ENCODE data around the gene WDR47. TPM values are rescaled to one million over a fixed set of nuclear protein-coding genes. Genes with fewer than 3 reads are reported as not detected.

Gene WDR47
- polyA plus RNA-seq, 1 donor from 2014 or later, result 65.7 TPM

- Histone ChIP-seq H3F3A (ENCODE audit: insufficient read depth, low read length, poor library complexity, severe bottlenecking) (no peaks in the 10 kb centered on the region), H2AFZ (ENCODE audit: low read depth, low read length) (no peak overlapping the region), H3K36me3 (ENCODE audit: insufficient read depth, low read length) (peaks cover 3% of the 10 kb centered on the region), H3K4me3 (ENCODE audit: low read length) (no peak overlapping the region), H3K9me2 (ENCODE audit: insufficient read depth, low read length) (no peaks in the 10 kb centered on the region), H3K9ac (ENCODE audit: low read length) (no peak overlapping the region), H3K27me3 (ENCODE audit: insufficient read depth, low read depth, low read length) (no peaks in the 10 kb centered on the region), H3K79me2 (replicated peaks; ENCODE audit: insufficient read depth, low read length) (peaks cover 56% of the 10 kb centered on the region), H4K20me1 (ENCODE audit: insufficient read depth) (no peaks in the 10 kb centered on the region), H3K9me3 (ENCODE audit: low read length) (no peaks in the 10 kb centered on the region), H3K4me2 (ENCODE audit: low read length) (no peak overlapping the region), H3K27ac (ENCODE audit: low read length) (no peak overlapping the region)
- TF ChIP-seq MXI1 (conservative IDR thresholded peaks at IDR 0.05; ENCODE audit: poor library complexity, severe bottlenecking) (no peak), RAD21 (conservative IDR thresholded peaks at IDR 0.05) (no peak), TAF1 (IDR thresholded peaks at IDR 0.05; ENCODE audit: low read depth) (no peak), EP300 (conservative IDR thresholded peaks at IDR 0.05; ENCODE audit: poor library complexity, severe bottlenecking) (no peak), SMC3 (conservative IDR thresholded peaks at IDR 0.05; ENCODE audit: poor library complexity) (no peak), EZH2 (IDR thresholded peaks at IDR 0.05; ENCODE audit: borderline replicate concordance, insufficient read depth, low read length, poor library complexity, severe bottlenecking) (no peak), POLR2AphosphoS5 (IDR thresholded peaks at IDR 0.05) (no peak)
- TF ChIP-seq, protein P1, sequence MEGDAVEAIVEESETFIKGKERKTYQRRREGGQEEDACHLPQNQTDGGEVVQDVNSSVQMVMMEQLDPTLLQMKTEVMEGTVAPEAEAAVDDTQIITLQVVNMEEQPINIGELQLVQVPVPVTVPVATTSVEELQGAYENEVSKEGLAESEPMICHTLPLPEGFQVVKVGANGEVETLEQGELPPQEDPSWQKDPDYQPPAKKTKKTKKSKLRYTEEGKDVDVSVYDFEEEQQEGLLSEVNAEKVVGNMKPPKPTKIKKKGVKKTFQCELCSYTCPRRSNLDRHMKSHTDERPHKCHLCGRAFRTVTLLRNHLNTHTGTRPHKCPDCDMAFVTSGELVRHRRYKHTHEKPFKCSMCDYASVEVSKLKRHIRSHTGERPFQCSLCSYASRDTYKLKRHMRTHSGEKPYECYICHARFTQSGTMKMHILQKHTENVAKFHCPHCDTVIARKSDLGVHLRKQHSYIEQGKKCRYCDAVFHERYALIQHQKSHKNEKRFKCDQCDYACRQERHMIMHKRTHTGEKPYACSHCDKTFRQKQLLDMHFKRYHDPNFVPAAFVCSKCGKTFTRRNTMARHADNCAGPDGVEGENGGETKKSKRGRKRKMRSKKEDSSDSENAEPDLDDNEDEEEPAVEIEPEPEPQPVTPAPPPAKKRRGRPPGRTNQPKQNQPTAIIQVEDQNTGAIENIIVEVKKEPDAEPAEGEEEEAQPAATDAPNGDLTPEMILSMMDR (IDR thresholded peaks at IDR 0.05; ENCODE audit: poor library complexity, severe bottlenecking), result no peak
- TF ChIP-seq, protein P2, sequence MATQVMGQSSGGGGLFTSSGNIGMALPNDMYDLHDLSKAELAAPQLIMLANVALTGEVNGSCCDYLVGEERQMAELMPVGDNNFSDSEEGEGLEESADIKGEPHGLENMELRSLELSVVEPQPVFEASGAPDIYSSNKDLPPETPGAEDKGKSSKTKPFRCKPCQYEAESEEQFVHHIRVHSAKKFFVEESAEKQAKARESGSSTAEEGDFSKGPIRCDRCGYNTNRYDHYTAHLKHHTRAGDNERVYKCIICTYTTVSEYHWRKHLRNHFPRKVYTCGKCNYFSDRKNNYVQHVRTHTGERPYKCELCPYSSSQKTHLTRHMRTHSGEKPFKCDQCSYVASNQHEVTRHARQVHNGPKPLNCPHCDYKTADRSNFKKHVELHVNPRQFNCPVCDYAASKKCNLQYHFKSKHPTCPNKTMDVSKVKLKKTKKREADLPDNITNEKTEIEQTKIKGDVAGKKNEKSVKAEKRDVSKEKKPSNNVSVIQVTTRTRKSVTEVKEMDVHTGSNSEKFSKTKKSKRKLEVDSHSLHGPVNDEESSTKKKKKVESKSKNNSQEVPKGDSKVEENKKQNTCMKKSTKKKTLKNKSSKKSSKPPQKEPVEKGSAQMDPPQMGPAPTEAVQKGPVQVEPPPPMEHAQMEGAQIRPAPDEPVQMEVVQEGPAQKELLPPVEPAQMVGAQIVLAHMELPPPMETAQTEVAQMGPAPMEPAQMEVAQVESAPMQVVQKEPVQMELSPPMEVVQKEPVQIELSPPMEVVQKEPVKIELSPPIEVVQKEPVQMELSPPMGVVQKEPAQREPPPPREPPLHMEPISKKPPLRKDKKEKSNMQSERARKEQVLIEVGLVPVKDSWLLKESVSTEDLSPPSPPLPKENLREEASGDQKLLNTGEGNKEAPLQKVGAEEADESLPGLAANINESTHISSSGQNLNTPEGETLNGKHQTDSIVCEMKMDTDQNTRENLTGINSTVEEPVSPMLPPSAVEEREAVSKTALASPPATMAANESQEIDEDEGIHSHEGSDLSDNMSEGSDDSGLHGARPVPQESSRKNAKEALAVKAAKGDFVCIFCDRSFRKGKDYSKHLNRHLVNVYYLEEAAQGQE (IDR thresholded peaks at IDR 0.05; ENCODE audit: borderline replicate concordance), result no peak
These were observed 16.2 kb downstream of the WDR47 start for GRCh38 chr1:109025694-109026093.

GRCh38 chr1:109024646-109025045, 17.3 kb downstream of the WDR47 start:
- H4K20me1 ChIP-seq (ENCODE audit: insufficient read depth), result no peaks in the 10 kb centered on the region
- no peak overlapping the region for H3K4me2 ChIP-seq (ENCODE audit: low read length)
- no peak overlapping the region for H3K27ac ChIP-seq (ENCODE audit: low read length)
- no peaks in the 10 kb centered on the region for H3K9me2 ChIP-seq (ENCODE audit: insufficient read depth, low read length)
- no peaks in the 10 kb centered on the region for H3K9me3 ChIP-seq (ENCODE audit: low read length)
- H3K36me3 ChIP-seq (ENCODE audit: insufficient read depth, low read length), result peaks cover 3% of the 10 kb centered on the region
- no peak overlapping the region for H2AFZ ChIP-seq (ENCODE audit: low read depth, low read length)
- TF ChIP-seq RAD21 (conservative IDR thresholded peaks at IDR 0.05) (no peak), SMC3 (conservative IDR thresholded peaks at IDR 0.05; ENCODE audit: poor library complexity) (no peak)
- TF ChIP-seq, protein P1 (IDR thresholded peaks at IDR 0.05; ENCODE audit: poor library complexity, severe bottlenecking), result no peak
- no peak overlapping the region for H3K4me3 ChIP-seq (ENCODE audit: low read length)
- peaks cover 46% of the 10 kb centered on the region for H3K79me2 ChIP-seq (replicated peaks; ENCODE audit: insufficient read depth, low read length)
- no peaks in the 10 kb centered on the region for H3F3A ChIP-seq (ENCODE audit: insufficient read depth, low read length, poor library complexity, severe bottlenecking)
- H3K9ac ChIP-seq (ENCODE audit: low read length), result no peak overlapping the region
- no peaks in the 10 kb centered on the region for H3K27me3 ChIP-seq (ENCODE audit: insufficient read depth, low read depth, low read length)

Data from neural cell (in vitro differentiated cells).